ENCODE results near the gene INSIG1.

GRCh38 chr7:155293721-155294510 is 3.8 kb upstream of the INSIG1 start:
- TF ChIP-seq CTCF (IDR thresholded peaks at IDR 0.05; ENCODE audit: low read depth, low read length, missing input control) (no peak), JUND (IDR thresholded peaks at IDR 0.05) (no peak), REST (IDR thresholded peaks at IDR 0.05) (no peak), MAX (IDR thresholded peaks at IDR 0.05) (no peak), YY1 (IDR thresholded peaks at IDR 0.05) (no peak), SP1 (IDR thresholded peaks at IDR 0.05) (no peak), GABPA (IDR thresholded peaks at IDR 0.05 in 1 of 2, conservative IDR thresholded peaks at IDR 0.05 in 1 of 2) (no peak), ZBTB33 (IDR thresholded peaks at IDR 0.05) (no peak), TAF1 (conservative IDR thresholded peaks at IDR 0.05) (no peak)

Data from liver (tissue), 3 donors.